ENCODE results near the gene BRD7.

Gene BRD7

DNA sequence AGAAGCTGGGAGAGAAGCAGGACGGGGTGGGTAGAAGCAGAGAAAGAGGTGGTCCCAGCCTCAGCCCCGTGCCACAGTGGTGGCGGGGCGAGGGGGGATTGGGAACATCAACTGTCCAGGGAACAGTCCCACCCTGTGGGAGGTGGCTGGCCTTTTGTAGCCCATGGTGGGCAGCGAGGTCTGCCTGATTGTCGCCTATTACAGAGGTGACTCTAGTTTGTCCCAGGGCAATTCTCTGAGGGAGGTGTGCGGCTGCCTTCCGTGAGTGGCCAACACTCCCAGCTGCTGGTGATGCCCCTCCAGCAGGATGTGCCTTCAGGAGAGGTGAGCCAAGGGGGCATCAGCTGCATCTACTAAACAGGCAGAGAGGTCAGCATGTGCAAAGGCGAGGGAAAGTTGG lies 5.0 kb upstream of the BRD7 start:
- TF ChIP-seq SUZ12 (IDR thresholded peaks at IDR 0.05; ENCODE audit: extremely low read depth, insufficient read depth, insufficient read length) (no peak), ZNF274 (IDR thresholded peaks at IDR 0.05; ENCODE audit: low read depth, low read length) (no peak)
- Histone ChIP-seq H3K36me3 (ENCODE audit: insufficient read depth, insufficient read length, low read length) (no peaks in the 10 kb centered on the region), H3K9ac (ENCODE audit: insufficient read length, low read depth) (no peak overlapping the region), H3K4me1 (ENCODE audit: insufficient read depth, insufficient read length) (peaks cover 14% of the 10 kb centered on the region), H3K27me3 (ENCODE audit: insufficient read depth, insufficient read length) (peaks cover 6% of the 10 kb centered on the region), H3K4me3 (ENCODE audit: insufficient read length, low read depth) (no peak overlapping the region), H3K9me3 (ENCODE audit: insufficient read depth, low read length) (no peaks in the 10 kb centered on the region)
- no peak for DNase-seq (ENCODE audit: low read depth, low spot score)

DNA sequence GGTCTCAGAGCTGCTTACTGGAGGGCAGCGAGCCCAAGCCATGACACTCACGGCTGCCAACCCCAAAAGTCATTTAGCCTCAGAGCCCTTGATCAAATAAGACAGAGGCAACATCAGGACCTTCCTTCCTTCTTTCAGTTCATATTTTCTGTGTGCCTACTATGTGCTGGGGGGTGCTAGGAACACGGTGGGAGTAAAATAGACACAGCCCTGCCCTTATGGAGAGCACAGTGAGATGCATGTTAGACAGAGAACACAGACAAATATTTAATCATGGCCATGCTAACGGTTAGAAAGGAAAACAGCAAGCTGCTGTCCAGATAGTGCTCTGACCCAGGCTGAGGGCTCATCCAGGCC lies 4.5 kb upstream of the BRD7 start:
- no peaks in the 10 kb centered on the region for H3K9me3 ChIP-seq (ENCODE audit: insufficient read depth, low read length)
- no peak overlapping the region for H3K9ac ChIP-seq (ENCODE audit: insufficient read length, low read depth)
- TF ChIP-seq ZNF274 (IDR thresholded peaks at IDR 0.05; ENCODE audit: low read depth, low read length) (no peak), YY1 (IDR thresholded peaks at IDR 0.05; ENCODE audit: insufficient read depth, insufficient read length) (no peak), SUZ12 (IDR thresholded peaks at IDR 0.05; ENCODE audit: extremely low read depth, insufficient read depth, insufficient read length) (no peak)
- no peak overlapping the region for H3K4me3 ChIP-seq (ENCODE audit: insufficient read length, low read depth)
- no peak for DNase-seq (ENCODE audit: low read depth, low spot score)
- H3K36me3 ChIP-seq (ENCODE audit: insufficient read depth, insufficient read length, low read length), result no peaks in the 10 kb centered on the region
- peaks cover 6% of the 10 kb centered on the region for H3K27me3 ChIP-seq (ENCODE audit: insufficient read depth, insufficient read length)
- peaks cover 14% of the 10 kb centered on the region for H3K4me1 ChIP-seq (ENCODE audit: insufficient read depth, insufficient read length)

DNA sequence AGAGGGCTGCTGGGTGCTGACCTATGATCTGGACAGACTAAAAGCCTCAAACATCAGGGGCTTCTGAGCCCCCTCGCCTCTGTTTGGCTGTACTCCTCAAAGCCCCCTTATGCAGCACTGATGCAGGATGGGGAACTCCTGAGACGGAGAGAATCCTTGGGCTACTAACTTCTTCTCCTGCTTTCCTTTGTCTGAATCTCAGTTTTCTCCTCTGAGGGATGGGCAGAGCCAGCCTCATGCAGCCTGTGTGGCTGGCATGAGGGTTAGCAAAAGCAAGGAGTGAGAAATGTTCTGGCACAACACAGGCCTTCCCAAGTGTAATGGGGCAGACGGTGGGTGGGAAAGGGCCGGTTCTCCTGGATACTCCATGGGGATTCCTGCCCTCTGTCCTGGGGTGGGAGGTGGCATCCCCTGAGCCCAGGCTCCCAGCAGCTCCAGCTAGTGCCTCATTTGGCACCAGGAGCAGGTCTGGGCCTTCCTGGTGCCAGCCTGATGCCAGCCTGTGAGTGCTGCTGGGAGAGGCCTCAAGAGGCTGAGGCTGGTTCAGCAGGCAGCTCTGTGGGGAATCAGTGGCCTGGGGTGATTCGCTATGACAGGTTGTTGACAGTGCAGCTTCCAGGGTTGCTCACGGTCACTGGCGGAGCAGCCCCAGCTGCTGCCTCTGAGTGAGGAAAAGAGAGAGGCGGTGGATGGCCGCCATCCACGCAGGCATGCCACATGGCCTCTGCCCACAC lies 4.0 kb upstream of the BRD7 start:
- TF ChIP-seq ZNF274 (IDR thresholded peaks at IDR 0.05; ENCODE audit: low read depth, low read length), result no peak
- TF ChIP-seq YY1 (IDR thresholded peaks at IDR 0.05; ENCODE audit: insufficient read depth, insufficient read length), result no peak
- TF ChIP-seq SUZ12 (IDR thresholded peaks at IDR 0.05; ENCODE audit: extremely low read depth, insufficient read depth, insufficient read length), result no peak
- H3K4me1 ChIP-seq (ENCODE audit: insufficient read depth, insufficient read length), result peaks cover 14% of the 10 kb centered on the region
- no peak for DNase-seq (ENCODE audit: low read depth, low spot score)
- peaks cover 6% of the 10 kb centered on the region for H3K27me3 ChIP-seq (ENCODE audit: insufficient read depth, insufficient read length)
- no peaks in the 10 kb centered on the region for H3K36me3 ChIP-seq (ENCODE audit: insufficient read depth, insufficient read length, low read length)
- no peak overlapping the region for H3K4me3 ChIP-seq (ENCODE audit: insufficient read length, low read depth)
- H3K9me3 ChIP-seq (ENCODE audit: insufficient read depth, low read length), result no peaks in the 10 kb centered on the region
- no peak overlapping the region for H3K9ac ChIP-seq (ENCODE audit: insufficient read length, low read depth)

DNA sequence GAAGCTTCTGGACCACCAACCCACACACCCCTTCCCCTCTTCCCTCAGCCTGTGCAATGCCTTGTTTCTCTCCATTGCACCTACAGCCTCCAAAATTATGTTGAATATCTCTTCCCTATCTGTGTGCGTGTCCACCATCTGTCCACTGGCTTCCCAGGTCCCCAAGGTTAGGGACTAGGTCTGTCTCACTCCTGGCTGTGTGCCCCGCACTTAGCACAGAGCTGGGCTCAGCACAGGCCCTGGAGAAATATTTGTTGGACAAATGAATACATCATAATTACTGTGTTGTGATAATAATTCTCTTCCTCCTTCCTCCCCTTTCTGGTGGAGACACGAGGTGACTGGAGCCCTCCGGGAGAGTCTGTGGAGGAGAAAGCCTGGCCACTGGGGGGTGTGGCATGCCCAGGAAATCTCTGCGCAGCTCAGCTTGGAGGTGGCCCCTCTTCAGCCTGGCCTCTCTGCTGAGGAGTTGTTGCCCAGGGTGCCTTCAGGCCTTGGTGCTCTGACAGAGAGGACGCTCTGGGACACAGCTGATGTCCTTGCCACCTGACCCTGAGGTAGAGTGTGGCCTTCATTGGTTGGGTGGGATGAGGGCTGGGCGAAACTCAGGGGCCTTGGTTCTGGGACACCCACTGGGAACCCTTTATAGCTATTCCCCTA lies 3.3 kb upstream of the BRD7 start:
- Histone ChIP-seq H3K27me3 (ENCODE audit: insufficient read depth, insufficient read length) (peaks cover 6% of the 10 kb centered on the region), H3K4me1 (ENCODE audit: insufficient read depth, insufficient read length) (peaks cover 14% of the 10 kb centered on the region), H3K36me3 (ENCODE audit: insufficient read depth, insufficient read length, low read length) (peaks cover 4% of the 10 kb centered on the region), H3K4me3 (ENCODE audit: insufficient read length, low read depth) (no peak overlapping the region), H3K9ac (ENCODE audit: insufficient read length, low read depth) (peak overlapping the region; percentile 12), H3K9me3 (ENCODE audit: insufficient read depth, low read length) (no peaks in the 10 kb centered on the region)
- TF ChIP-seq YY1 (IDR thresholded peaks at IDR 0.05; ENCODE audit: insufficient read depth, insufficient read length), result no peak
- DNase-seq (ENCODE audit: low read depth, low spot score), result no peak

DNA sequence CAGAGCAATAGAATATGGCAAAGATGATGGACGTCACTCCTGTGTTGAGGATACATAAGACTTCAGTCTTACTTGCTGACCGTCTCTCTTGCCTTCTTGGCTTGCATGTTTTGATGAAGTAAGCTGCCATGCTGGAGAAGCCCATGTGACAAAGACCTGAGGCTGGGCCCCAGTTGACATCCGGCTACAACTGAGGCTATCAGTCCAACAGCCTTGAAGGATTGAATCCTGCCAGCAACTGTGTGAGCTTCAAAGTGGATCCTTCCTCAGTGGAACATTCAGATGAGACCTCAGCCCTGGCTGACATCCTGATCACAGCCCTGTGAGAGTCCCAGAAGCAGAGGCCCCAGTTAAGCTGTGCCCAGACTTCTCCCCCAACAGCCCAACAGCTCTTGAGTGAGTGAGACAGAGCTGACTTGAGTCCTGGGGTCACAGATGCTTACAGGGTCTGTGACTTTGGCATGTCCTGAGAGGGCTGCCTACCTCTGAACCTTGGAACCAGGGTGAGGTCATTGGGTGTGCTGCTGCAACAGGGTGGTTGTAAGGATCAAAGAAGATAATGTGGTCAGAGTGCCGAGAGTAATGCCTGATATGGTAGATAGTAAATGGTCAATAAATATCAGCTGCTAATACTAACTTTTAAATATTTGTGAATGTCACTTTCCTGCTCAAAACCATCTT lies 2.4 kb upstream of the BRD7 start:
- Histone ChIP-seq H3K4me1 (ENCODE audit: insufficient read depth, insufficient read length) (peaks cover 14% of the 10 kb centered on the region), H3K9ac (ENCODE audit: insufficient read length, low read depth) (no peak overlapping the region), H3K27me3 (ENCODE audit: insufficient read depth, insufficient read length) (peaks cover 6% of the 10 kb centered on the region), H3K4me3 (ENCODE audit: insufficient read length, low read depth) (no peak overlapping the region), H3K9me3 (ENCODE audit: insufficient read depth, low read length) (no peaks in the 10 kb centered on the region), H3K36me3 (ENCODE audit: insufficient read depth, insufficient read length, low read length) (peaks cover 13% of the 10 kb centered on the region)
- DNase-seq (ENCODE audit: low read depth, low spot score), result no peak
- no peak for TF ChIP-seq SUZ12 (IDR thresholded peaks at IDR 0.05; ENCODE audit: extremely low read depth, insufficient read depth, insufficient read length)
- no peak for TF ChIP-seq YY1 (IDR thresholded peaks at IDR 0.05; ENCODE audit: insufficient read depth, insufficient read length)
- no peak for TF ChIP-seq ZNF274 (IDR thresholded peaks at IDR 0.05; ENCODE audit: low read depth, low read length)

DNA sequence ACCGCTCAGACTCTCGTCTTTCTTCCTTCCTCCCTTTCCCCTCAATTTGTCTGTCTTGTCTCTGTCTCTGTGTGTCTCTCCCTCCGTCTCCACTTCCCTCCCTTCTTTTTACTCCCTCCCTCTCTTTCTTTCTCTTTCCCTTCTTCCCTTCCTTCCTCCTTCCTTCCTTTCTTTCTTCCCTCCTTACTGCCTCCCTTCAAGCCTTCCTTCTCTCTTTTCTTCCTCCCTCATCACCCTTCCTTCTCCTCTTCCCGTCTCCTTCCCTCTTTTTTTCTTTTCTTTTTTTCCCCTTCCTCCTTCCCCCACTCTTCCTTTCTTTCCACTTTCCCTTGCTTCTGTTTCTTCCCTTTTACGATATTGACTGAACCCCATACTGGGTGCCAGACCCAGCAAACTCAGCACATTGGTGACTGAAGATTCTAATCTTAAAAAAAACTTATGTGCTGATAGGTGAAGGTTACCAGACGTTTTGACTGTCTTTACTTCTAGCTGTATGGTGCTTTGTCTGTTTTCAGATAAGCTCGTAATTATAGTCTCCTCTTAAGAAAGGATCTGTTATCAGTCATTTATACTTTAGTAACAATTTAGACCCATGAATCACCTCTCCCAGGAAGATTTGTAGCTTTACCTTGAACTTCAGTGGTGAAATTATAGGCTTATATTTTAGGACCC lies 481 bp upstream of the BRD7 start:
- H3K27me3 ChIP-seq (ENCODE audit: insufficient read depth, insufficient read length), result peaks cover 6% of the 10 kb centered on the region
- H3K9ac ChIP-seq (ENCODE audit: insufficient read length, low read depth), result no peak overlapping the region
- DNase-seq (ENCODE audit: low read depth, low spot score), result no peak
- no peak overlapping the region for H3K4me3 ChIP-seq (ENCODE audit: insufficient read length, low read depth)
- peaks cover 27% of the 10 kb centered on the region for H3K36me3 ChIP-seq (ENCODE audit: insufficient read depth, insufficient read length, low read length)
- no peak for TF ChIP-seq ZNF274 (IDR thresholded peaks at IDR 0.05; ENCODE audit: low read depth, low read length)
- no peak for TF ChIP-seq YY1 (IDR thresholded peaks at IDR 0.05; ENCODE audit: insufficient read depth, insufficient read length)
- no peak for TF ChIP-seq SUZ12 (IDR thresholded peaks at IDR 0.05; ENCODE audit: extremely low read depth, insufficient read depth, insufficient read length)
- no peaks in the 10 kb centered on the region for H3K9me3 ChIP-seq (ENCODE audit: insufficient read depth, low read length)
- peaks cover 7% of the 10 kb centered on the region for H3K4me1 ChIP-seq (ENCODE audit: insufficient read depth, insufficient read length)

Measured in NT2/D1 (cell line).